Nephron progenitor cell (in vitro differentiated cells): Measurements from ENCODE around the gene RAB31.

Experiments
- DNase-seq: peaks from one replicate; pipeline ENCODE4 v3.0.0; 2021
- H3K27ac Mint-ChIP-seq: 2 replicates; pipeline ENCODE4 v1.8.0; 2021; ENCODE audit warnings: mild to moderate bottlenecking, moderate library complexity, mixed read lengths
- H3K27me3 Mint-ChIP-seq: 2 replicates; pipeline ENCODE4 v1.8.0; 2021; ENCODE audit warnings: mild to moderate bottlenecking, low read depth, mixed read lengths; ENCODE audit not compliant: poor library complexity
- H3K36me3 Mint-ChIP-seq: 2 replicates; pipeline ENCODE4 v1.8.0; 2021; ENCODE audit warnings: low read depth, mixed read lengths
- H3K4me1 Mint-ChIP-seq: 2 replicates; pipeline ENCODE4 v1.8.0; 2021; ENCODE audit warnings: mixed read lengths
- H3K4me3 Mint-ChIP-seq: 2 replicates; pipeline ENCODE4 v1.8.0; 2021; ENCODE audit warnings: mild to moderate bottlenecking, moderate library complexity, mixed read lengths
- H3K9me3 Mint-ChIP-seq: 2 replicates; pipeline ENCODE4 v1.8.0; 2021; ENCODE audit warnings: mild to moderate bottlenecking, moderate library complexity, mixed read lengths
- TF ChIP-seq, protein P1 (sequence below): fragments of 200-600 bp; sonication (generic); IDR thresholded peaks from 2 replicates; pipeline ENCODE4 v1.5.0; 2021; ENCODE audit warnings: antibody characterized with exemption

RAB31 gene

GRCh38 chr18:9876212-9876866 is 168.2 kb downstream of the RAB31 start:
- Mint-ChIP-seq H3K27me3 (no peaks in the 10 kb centered on the region), H3K27ac (no peak overlapping the region), H3K9me3 (no peaks in the 10 kb centered on the region), H3K36me3 (no peaks in the 10 kb centered on the region), H3K4me3 (no peak overlapping the region), H3K4me1 (peaks cover 8% of the 10 kb centered on the region)
- TF ChIP-seq, protein P1, sequence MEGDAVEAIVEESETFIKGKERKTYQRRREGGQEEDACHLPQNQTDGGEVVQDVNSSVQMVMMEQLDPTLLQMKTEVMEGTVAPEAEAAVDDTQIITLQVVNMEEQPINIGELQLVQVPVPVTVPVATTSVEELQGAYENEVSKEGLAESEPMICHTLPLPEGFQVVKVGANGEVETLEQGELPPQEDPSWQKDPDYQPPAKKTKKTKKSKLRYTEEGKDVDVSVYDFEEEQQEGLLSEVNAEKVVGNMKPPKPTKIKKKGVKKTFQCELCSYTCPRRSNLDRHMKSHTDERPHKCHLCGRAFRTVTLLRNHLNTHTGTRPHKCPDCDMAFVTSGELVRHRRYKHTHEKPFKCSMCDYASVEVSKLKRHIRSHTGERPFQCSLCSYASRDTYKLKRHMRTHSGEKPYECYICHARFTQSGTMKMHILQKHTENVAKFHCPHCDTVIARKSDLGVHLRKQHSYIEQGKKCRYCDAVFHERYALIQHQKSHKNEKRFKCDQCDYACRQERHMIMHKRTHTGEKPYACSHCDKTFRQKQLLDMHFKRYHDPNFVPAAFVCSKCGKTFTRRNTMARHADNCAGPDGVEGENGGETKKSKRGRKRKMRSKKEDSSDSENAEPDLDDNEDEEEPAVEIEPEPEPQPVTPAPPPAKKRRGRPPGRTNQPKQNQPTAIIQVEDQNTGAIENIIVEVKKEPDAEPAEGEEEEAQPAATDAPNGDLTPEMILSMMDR = no peak
- DNase-seq = no peak

- no peaks in the 10 kb centered on the region for H3K36me3 Mint-ChIP-seq
- no peaks in the 10 kb centered on the region for H3K27me3 Mint-ChIP-seq
- TF ChIP-seq, protein P1 = no peak
- no peaks in the 10 kb centered on the region for H3K9me3 Mint-ChIP-seq
- no peak for DNase-seq
- no peak overlapping the region for H3K4me3 Mint-ChIP-seq
- H3K27ac Mint-ChIP-seq = no peak overlapping the region
- H3K4me1 Mint-ChIP-seq = peaks cover 6% of the 10 kb centered on the region
These were observed 169.0 kb downstream of the RAB31 start for GRCh38 chr18:9876867-9877654.

DNA sequence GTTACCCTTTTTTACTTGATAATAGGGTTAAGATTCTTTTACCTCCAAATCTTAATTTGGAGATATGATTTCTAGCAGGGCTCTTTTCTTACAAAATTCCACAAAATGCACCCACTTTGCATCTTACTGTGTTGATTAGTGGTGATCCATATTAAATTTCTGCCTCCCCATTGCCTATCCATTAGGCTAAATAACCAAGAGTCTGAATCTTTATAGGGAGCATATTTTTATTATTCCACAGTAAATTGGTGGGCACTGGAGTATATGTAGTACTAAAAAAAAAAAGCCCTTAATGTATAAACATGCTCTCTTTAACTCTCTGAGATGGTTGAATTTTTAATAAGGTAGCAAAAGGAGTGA is 169.5 kb downstream of the RAB31 start:
- Mint-ChIP-seq H3K4me3 (no peak overlapping the region), H3K4me1 (peaks cover 6% of the 10 kb centered on the region), H3K27me3 (no peaks in the 10 kb centered on the region), H3K27ac (no peak overlapping the region), H3K36me3 (no peaks in the 10 kb centered on the region), H3K9me3 (no peaks in the 10 kb centered on the region)
- no peak for DNase-seq
- TF ChIP-seq, protein P1 = no peak

DNA sequence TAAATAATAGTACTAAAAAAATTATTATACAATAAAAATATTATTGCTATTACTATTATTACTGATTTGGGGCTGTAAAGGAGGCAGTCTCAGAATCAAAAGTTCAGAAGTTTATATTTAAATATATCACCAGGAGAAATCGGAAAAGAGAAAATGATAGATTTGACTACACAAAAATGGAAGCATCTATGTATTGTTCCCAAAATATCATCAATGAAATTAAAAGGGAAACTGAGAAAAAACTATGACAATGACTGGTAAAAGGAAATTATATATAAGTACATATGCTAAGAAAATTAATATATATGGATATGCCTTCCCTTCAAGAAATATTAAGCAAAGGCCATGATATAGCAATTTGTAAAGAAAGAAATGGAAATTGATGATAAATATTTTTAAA is 170.0 kb downstream of the RAB31 start:
- DNase-seq = no peak
- no peak overlapping the region for H3K4me3 Mint-ChIP-seq
- H3K27me3 Mint-ChIP-seq = no peaks in the 10 kb centered on the region
- TF ChIP-seq, protein P1 = no peak
- H3K27ac Mint-ChIP-seq = no peak overlapping the region
- no peaks in the 10 kb centered on the region for H3K36me3 Mint-ChIP-seq
- H3K4me1 Mint-ChIP-seq = peaks cover 6% of the 10 kb centered on the region
- no peaks in the 10 kb centered on the region for H3K9me3 Mint-ChIP-seq

DNA sequence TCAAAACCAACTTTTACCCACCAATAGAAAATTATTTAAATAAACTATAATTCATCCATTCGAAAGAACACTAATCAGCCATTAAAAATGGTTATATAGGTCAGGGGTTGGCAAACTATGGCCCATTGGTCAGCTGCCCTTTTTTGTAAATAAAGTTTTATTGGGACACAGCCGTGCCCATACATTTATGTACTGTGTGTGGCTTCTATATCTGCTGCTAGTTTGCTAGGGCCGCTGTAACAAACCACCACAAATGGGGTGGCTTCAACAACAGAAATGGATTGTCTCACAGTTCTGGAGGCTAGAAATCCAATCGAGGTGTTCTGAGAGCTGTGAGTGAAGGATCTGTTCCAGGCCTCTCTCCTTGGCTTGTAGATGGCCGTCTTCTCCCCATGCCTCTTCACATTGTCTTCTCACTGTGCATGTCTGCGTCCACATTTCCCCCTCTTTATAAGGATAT is 170.7 kb downstream of the RAB31 start:
- no peaks in the 10 kb centered on the region for H3K27me3 Mint-ChIP-seq
- DNase-seq = no peak
- no peak overlapping the region for H3K4me3 Mint-ChIP-seq
- no peaks in the 10 kb centered on the region for H3K9me3 Mint-ChIP-seq
- no peak overlapping the region for H3K27ac Mint-ChIP-seq
- TF ChIP-seq, protein P1 = no peak
- H3K4me1 Mint-ChIP-seq = peaks cover 6% of the 10 kb centered on the region
- H3K36me3 Mint-ChIP-seq = no peaks in the 10 kb centered on the region
